ENCODE data around the gene GNAI2. TPM values are rescaled to one million over a fixed set of nuclear protein-coding genes. Genes with fewer than 3 reads are reported as not detected.

Gene GNAI2
- polyA plus RNA-seq, 1 donor (not counting 4 experiments of a cell fraction or from before 2014, with no cell fraction given) = 268 TPM

DNA sequence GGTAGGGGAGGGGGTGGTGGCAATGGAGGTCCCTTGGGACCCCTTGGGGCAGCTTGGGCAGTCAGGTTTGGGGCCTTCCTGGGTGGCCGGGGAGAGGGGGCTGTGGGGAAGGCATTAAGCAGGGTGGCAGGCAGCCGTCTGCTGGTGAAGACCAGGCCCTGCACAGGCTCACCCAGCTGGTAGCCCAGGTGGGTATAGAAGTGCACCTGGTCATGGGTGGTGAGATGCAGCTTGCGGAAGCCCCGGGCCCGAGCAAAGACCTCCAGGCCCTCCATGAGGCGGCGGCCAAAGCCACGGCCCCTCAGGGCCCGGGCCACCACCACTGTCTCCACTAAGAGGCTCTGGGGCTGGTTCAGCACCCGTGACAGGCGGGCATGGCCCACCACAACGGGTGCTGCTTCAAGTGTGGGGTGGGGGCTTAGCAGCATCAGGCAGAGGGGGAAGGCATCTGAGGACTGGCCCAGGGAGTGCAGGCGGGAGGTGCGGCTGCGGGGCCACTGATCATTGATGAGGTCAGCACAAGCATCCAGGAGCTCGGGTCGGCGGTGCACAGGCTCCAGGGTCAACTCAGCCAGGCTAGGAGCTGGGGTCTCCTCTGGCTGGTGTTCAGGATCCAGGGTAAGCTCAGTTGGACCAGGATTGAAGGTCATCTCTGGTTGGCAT is 60.8 kb downstream of the GNAI2 start:
- H3K79me2 ChIP-seq (ENCODE audit: control insufficient read depth, insufficient read depth, low read length) = peaks cover 8% of the 10 kb centered on the region
- H3K9ac ChIP-seq (ENCODE audit: control insufficient read depth, extremely low read depth, insufficient read depth, low read length) = no peak overlapping the region
- no peak overlapping the region for H3K27ac ChIP-seq (ENCODE audit: control insufficient read depth, insufficient read depth, low read length)
- H4K20me1 ChIP-seq (ENCODE audit: control insufficient read depth, extremely low read depth, insufficient read depth, low read length) = no peaks in the 10 kb centered on the region
- H3K36me3 ChIP-seq (ENCODE audit: control insufficient read depth in 2 of 2, extremely low read depth in 1 of 2, insufficient read depth in 2 of 2, low read length in 2 of 2) = peaks cover 0 to 4% of the 10 kb centered on the region in 2 experiments
- FAIRE-seq (no peak), DNase-seq (ENCODE audit: low read depth, low spot score) (no peak)
- H3K4me3 ChIP-seq (ENCODE audit: control insufficient read depth in 2 of 3, extremely low read depth in 1 of 3, insufficient read depth in 2 of 3, low read depth in 1 of 3, low read length in 3 of 3) = no peak overlapping the region
- peaks cover 27% of the 10 kb centered on the region for H3K4me1 ChIP-seq (ENCODE audit: control insufficient read depth, extremely low read depth, insufficient read depth, low read length)
- TF ChIP-seq, protein P1, sequence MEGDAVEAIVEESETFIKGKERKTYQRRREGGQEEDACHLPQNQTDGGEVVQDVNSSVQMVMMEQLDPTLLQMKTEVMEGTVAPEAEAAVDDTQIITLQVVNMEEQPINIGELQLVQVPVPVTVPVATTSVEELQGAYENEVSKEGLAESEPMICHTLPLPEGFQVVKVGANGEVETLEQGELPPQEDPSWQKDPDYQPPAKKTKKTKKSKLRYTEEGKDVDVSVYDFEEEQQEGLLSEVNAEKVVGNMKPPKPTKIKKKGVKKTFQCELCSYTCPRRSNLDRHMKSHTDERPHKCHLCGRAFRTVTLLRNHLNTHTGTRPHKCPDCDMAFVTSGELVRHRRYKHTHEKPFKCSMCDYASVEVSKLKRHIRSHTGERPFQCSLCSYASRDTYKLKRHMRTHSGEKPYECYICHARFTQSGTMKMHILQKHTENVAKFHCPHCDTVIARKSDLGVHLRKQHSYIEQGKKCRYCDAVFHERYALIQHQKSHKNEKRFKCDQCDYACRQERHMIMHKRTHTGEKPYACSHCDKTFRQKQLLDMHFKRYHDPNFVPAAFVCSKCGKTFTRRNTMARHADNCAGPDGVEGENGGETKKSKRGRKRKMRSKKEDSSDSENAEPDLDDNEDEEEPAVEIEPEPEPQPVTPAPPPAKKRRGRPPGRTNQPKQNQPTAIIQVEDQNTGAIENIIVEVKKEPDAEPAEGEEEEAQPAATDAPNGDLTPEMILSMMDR (optimal IDR thresholded peaks at IDR 0.05 in 1 of 3, IDR thresholded peaks at IDR 0.05 in 1 of 3, conservative IDR thresholded peaks at IDR 0.05 in 1 of 3; ENCODE audit: extremely low read depth in 1 of 3, insufficient read depth in 2 of 3, low read length in 3 of 3) = no peak
- no peak for TF ChIP-seq EZH2 (IDR thresholded peaks at IDR 0.05; ENCODE audit: low read length)
- H3K4me2 ChIP-seq (ENCODE audit: control insufficient read depth, extremely low read depth, insufficient read depth, low read depth, low read length) = no peak overlapping the region
- peaks cover 3% of the 10 kb centered on the region for H3K9me1 ChIP-seq (ENCODE audit: control insufficient read depth, extremely low read depth, insufficient read depth, low read length)
- H3K27me3 ChIP-seq (ENCODE audit: control insufficient read depth, extremely low read depth, insufficient read depth, low read length) = no peaks in the 10 kb centered on the region
- H3K9me3 ChIP-seq (ENCODE audit: control insufficient read depth, low read depth, low read length) = no peaks in the 10 kb centered on the region
- no peak overlapping the region for H2AFZ ChIP-seq (ENCODE audit: control insufficient read depth, low read length)
- dilution Hi-C loops (cut with MboI; ENCODE audit: extremely low pct_ligation_motif_present, low sequenced_read_pairs) = no loop called here

DNA sequence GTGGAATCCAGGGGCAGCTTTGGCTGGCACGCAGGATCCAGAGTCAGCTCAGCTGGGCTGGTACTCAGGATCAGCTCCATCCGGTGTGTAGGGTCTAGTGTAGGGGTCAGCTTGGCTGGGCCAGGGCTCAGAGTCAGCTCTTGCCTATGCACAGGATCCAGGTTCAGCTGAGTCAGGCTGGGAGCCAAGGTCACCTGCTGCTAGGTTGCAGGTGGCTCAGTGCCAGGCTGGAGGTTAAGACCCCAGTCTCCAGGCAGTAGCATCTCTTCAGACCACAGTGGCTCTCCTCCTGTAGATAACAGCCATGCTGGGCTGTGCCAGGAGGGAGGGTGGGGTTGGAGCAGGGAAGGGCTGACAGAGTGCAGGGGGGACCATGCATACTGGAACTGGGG is 61.4 kb downstream of the GNAI2 start:
- Histone ChIP-seq H3K4me1 (ENCODE audit: control insufficient read depth, extremely low read depth, insufficient read depth, low read length) (peaks cover 27% of the 10 kb centered on the region), H3K4me3 (ENCODE audit: control insufficient read depth in 2 of 3, extremely low read depth in 1 of 3, insufficient read depth in 2 of 3, low read depth in 1 of 3, low read length in 3 of 3) (no peak overlapping the region), H3K27me3 (ENCODE audit: control insufficient read depth, extremely low read depth, insufficient read depth, low read length) (no peaks in the 10 kb centered on the region), H4K20me1 (ENCODE audit: control insufficient read depth, extremely low read depth, insufficient read depth, low read length) (no peaks in the 10 kb centered on the region), H3K4me2 (ENCODE audit: control insufficient read depth, extremely low read depth, insufficient read depth, low read depth, low read length) (no peak overlapping the region), H3K9me3 (ENCODE audit: control insufficient read depth, low read depth, low read length) (no peaks in the 10 kb centered on the region), H3K79me2 (ENCODE audit: control insufficient read depth, insufficient read depth, low read length) (peaks cover 5% of the 10 kb centered on the region), H3K9ac (ENCODE audit: control insufficient read depth, extremely low read depth, insufficient read depth, low read length) (no peak overlapping the region), H3K27ac (ENCODE audit: control insufficient read depth, insufficient read depth, low read length) (no peak overlapping the region), H3K9me1 (ENCODE audit: control insufficient read depth, extremely low read depth, insufficient read depth, low read length) (peaks cover 3% of the 10 kb centered on the region), H3K36me3 (ENCODE audit: control insufficient read depth in 2 of 2, extremely low read depth in 1 of 2, insufficient read depth in 2 of 2, low read length in 2 of 2) (peaks cover 0 to 4% of the 10 kb centered on the region in 2 experiments), H2AFZ (ENCODE audit: control insufficient read depth, low read length) (no peak overlapping the region)
- no peak for TF ChIP-seq EZH2 (IDR thresholded peaks at IDR 0.05; ENCODE audit: low read length)
- TF ChIP-seq, protein P1 (optimal IDR thresholded peaks at IDR 0.05 in 1 of 3, IDR thresholded peaks at IDR 0.05 in 1 of 3, conservative IDR thresholded peaks at IDR 0.05 in 1 of 3; ENCODE audit: extremely low read depth in 1 of 3, insufficient read depth in 2 of 3, low read length in 3 of 3) = no peak
- DNase-seq (ENCODE audit: low read depth, low spot score) (no peak), FAIRE-seq (no peak)
- dilution Hi-C loops (cut with MboI; ENCODE audit: extremely low pct_ligation_motif_present, low sequenced_read_pairs) = no loop called here
